ENCODE data around the gene WDR44.
"Not testable (repeated sequence)": the region's sequence is repeated elsewhere in the genome, so short reads cannot be mapped to it uniquely, and the experiment has no call there.

WDR44 gene

GRCh38 chrX:118360429-118361125, 14.7 kb downstream of the WDR44 start:
- DNase-seq: no peak

GRCh38 chrX:118364261-118364660, 18.4 kb downstream of the WDR44 start:
- no peak for DNase-seq

GRCh38 chrX:118367338-118367737, 21.4 kb downstream of the WDR44 start:
- DNase-seq: no peak

- no peak for DNase-seq
These were observed 22.5 kb downstream of the WDR44 start for GRCh38 chrX:118368398-118368797.

GRCh38 chrX:118370921-118371624, 25.2 kb downstream of the WDR44 start:
- DNase-seq: no peak

- no peak for DNase-seq
These were observed 27.6 kb downstream of the WDR44 start for GRCh38 chrX:118373538-118373937.

- no peak for DNase-seq
These were observed 37.2 kb downstream of the WDR44 start for GRCh38 chrX:118383120-118383519.

GRCh38 chrX:118392716-118393115, 46.8 kb downstream of the WDR44 start:
- no peak for DNase-seq

GRCh38 chrX:118396113-118396512, 50.2 kb downstream of the WDR44 start:
- DNase-seq: no peak

- DNase-seq: no peak
These were observed 72.9 kb downstream of the WDR44 start for GRCh38 chrX:118418811-118419251.

- no peak for DNase-seq
These were observed 74.6 kb downstream of the WDR44 start for GRCh38 chrX:118420462-118420861.

GRCh38 chrX:118423558-118423957, 77.7 kb downstream of the WDR44 start:
- DNase-seq: no peak

- no peak for DNase-seq
These were observed 86.9 kb downstream of the WDR44 start for GRCh38 chrX:118432799-118433198.

- no peak for DNase-seq
These were observed 91.4 kb downstream of the WDR44 start for GRCh38 chrX:118437283-118437682.

- no peak for DNase-seq
These were observed 102.4 kb downstream of the WDR44 start for GRCh38 chrX:118448273-118448783.

GRCh38 chrX:118455013-118455412, 109.1 kb downstream of the WDR44 start:
- DNase-seq: no peak

- peak; percentile 42 for DNase-seq
These were observed 113.6 kb downstream of the WDR44 start for GRCh38 chrX:118459494-118459893.

GRCh38 chrX:118464501-118464900, 118.6 kb downstream of the WDR44 start:
- no peak for DNase-seq

- no peak for DNase-seq
These were observed 122.2 kb downstream of the WDR44 start for GRCh38 chrX:118468122-118468521.

GRCh38 chrX:118470721-118471347, 124.9 kb downstream of the WDR44 start:
- DNase-seq: not testable (repeated sequence)

- DNase-seq: no peak
These were observed 128.7 kb downstream of the WDR44 start for GRCh38 chrX:118474586-118474985.

- no peak for DNase-seq
These were observed 130.0 kb downstream of the WDR44 start for GRCh38 chrX:118475903-118476302.

- no peak for DNase-seq
These were observed 134.3 kb downstream of the WDR44 start for GRCh38 chrX:118480172-118480571.

GRCh38 chrX:118482384-118482783, 136.5 kb downstream of the WDR44 start:
- not testable (repeated sequence) for DNase-seq

Data from NCI-H524 treated with DMSO at 0.1 percent for 48 hours (cell line).